ENCODE data around the gene S100A14. TPM values are rescaled to one million over a fixed set of nuclear protein-coding genes. Genes with fewer than 3 reads are reported as not detected.

Gene S100A14
- total RNA-seq, 1 experiment from 2014 or later = 0.63 TPM

DNA sequence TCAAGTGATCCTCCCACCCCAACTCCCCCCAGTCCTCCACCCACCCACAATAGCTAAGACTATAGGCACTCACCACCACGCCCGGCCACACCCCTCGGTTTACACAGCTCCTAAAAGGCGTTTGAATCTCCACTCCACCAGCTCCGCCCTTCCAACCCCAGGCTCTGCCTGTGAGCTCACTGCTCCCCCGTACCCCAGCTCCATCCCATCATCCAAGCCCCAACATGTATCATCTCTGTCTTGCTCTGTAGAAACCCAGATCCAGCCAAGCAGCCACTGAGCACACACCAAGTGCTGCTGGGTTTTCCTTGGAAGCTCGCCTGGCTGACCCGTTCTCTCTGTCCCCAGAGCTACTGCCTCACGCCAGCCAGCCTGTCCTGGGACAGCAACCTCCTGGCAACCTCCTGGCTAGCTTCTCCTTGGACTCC is 38.5 kb downstream of the S100A14 start:
- WGBS (ENCODE audit: extremely low coverage, insufficient read length, low lambda C conversion rate) = no CpG with 5 or more reads among the region's 9 CpGs
- H3K9me3 ChIP-seq (ENCODE audit: control insufficient read depth, low read depth, low read length) = no peaks in the 10 kb centered on the region

More for the DNA sequence above, 38.5 kb downstream of the S100A14 start:
- Histone ChIP-seq H3K4me1 (ENCODE audit: insufficient read depth, low read length) (no peaks in the 10 kb centered on the region), H3K4me2 (ENCODE audit: insufficient read depth, insufficient read length, low read length) (no peak overlapping the region), H3K56ac (ENCODE audit: insufficient read length, low read depth, low read length) (no peak overlapping the region), H4K91ac (ENCODE audit: insufficient read length, low read depth, low read length) (no peak overlapping the region), H3K79me2 (ENCODE audit: insufficient read depth, low read length) (no peaks in the 10 kb centered on the region), H3K23me2 (ENCODE audit: insufficient read length, low read depth, low read length, poor library complexity, severe bottlenecking) (no peaks in the 10 kb centered on the region), H3K23ac (ENCODE audit: insufficient read length, low read depth, low read length) (no peak overlapping the region), H2AK5ac (ENCODE audit: insufficient read length, low read length) (no peak overlapping the region), H2AFZ (ENCODE audit: low read length) (no peak overlapping the region), H2BK15ac (ENCODE audit: low read depth, low read length) (no peak overlapping the region), H4K5ac (ENCODE audit: insufficient read length, low read depth, low read length) (no peak overlapping the region), H2BK20ac (ENCODE audit: low read depth, low read length, poor library complexity, severe bottlenecking) (no peak overlapping the region), H3K79me1 (ENCODE audit: insufficient read depth, low read depth, low read length, poor library complexity, severe bottlenecking) (no peaks in the 10 kb centered on the region), H2BK120ac (ENCODE audit: low read depth, low read length, poor library complexity, severe bottlenecking) (no peak overlapping the region), H3T11ph (ENCODE audit: low read length) (no peak overlapping the region), H3K27me3 (ENCODE audit: insufficient read depth, low read length) (no peaks in the 10 kb centered on the region), H3K18ac (ENCODE audit: insufficient read length, low read depth, low read length) (no peak overlapping the region), H2BK12ac (ENCODE audit: insufficient read length, low read depth, low read length) (no peak overlapping the region), H3K4ac (ENCODE audit: low read depth, low read length) (no peak overlapping the region), H3K14ac (ENCODE audit: insufficient read depth, low read length) (no peak overlapping the region), H2BK5ac (ENCODE audit: insufficient read length, low read length) (no peak overlapping the region), H3K27ac (ENCODE audit: insufficient read length, low read depth, low read length) (no peak overlapping the region), H4K20me1 (ENCODE audit: control insufficient read depth, insufficient read depth, insufficient read length) (no peaks in the 10 kb centered on the region), H4K8ac (replicated peaks; ENCODE audit: insufficient read length, low read depth, low read length) (no peak overlapping the region), H3K9ac (ENCODE audit: extremely low read depth, insufficient read length, low read length) (no peak overlapping the region)
- Mint-ChIP-seq H3K27me3 (ENCODE audit: low read depth) (no peaks in the 10 kb centered on the region), H3K36me3 (ENCODE audit: insufficient read depth in 1 of 3, low read depth in 3 of 3) (peaks cover 0 to 6% (median 0%) of the 10 kb centered on the region in 3 experiments; a peak in 2 of 7 replicates), H3K4me3 (no peak overlapping the region; a peak in 1 of 5 replicates), H3K9me3 (peaks cover 12 to 15% of the 10 kb centered on the region in 2 experiments; a peak in 4 of 5 replicates), H3K4me1 (peaks cover 17 to 22% of the 10 kb centered on the region in 2 experiments), H3K27ac (peak overlapping the region in 1 of 3 experiments; percentile 27; a peak in 1 of 7 replicates)
- DNase-seq = no peak
- TF ChIP-seq, protein P1, sequence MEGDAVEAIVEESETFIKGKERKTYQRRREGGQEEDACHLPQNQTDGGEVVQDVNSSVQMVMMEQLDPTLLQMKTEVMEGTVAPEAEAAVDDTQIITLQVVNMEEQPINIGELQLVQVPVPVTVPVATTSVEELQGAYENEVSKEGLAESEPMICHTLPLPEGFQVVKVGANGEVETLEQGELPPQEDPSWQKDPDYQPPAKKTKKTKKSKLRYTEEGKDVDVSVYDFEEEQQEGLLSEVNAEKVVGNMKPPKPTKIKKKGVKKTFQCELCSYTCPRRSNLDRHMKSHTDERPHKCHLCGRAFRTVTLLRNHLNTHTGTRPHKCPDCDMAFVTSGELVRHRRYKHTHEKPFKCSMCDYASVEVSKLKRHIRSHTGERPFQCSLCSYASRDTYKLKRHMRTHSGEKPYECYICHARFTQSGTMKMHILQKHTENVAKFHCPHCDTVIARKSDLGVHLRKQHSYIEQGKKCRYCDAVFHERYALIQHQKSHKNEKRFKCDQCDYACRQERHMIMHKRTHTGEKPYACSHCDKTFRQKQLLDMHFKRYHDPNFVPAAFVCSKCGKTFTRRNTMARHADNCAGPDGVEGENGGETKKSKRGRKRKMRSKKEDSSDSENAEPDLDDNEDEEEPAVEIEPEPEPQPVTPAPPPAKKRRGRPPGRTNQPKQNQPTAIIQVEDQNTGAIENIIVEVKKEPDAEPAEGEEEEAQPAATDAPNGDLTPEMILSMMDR (conservative IDR thresholded peaks at IDR 0.05) = no peak
